ENCODE measurements around the gene GMFB. TPM values are rescaled to one million over a fixed set of nuclear protein-coding genes. Genes with fewer than 3 reads are reported as not detected.

GMFB gene
- polyA plus RNA-seq, 1 donor from 2014 or later: 208 TPM

- no peaks in the 10 kb centered on the region for H3K36me3 ChIP-seq (ENCODE audit: insufficient read depth, low read length)
- H3K4me2 ChIP-seq (ENCODE audit: low read length): no peak overlapping the region
- H3K9me2 ChIP-seq (ENCODE audit: insufficient read depth, low read length): no peaks in the 10 kb centered on the region
- H3K27me3 ChIP-seq (ENCODE audit: insufficient read depth, low read depth, low read length): no peaks in the 10 kb centered on the region
- H3K4me3 ChIP-seq (ENCODE audit: low read length): no peak overlapping the region
- H3K27ac ChIP-seq (ENCODE audit: low read length): no peak overlapping the region
- no peak overlapping the region for H2AFZ ChIP-seq (ENCODE audit: low read depth, low read length)
- TF ChIP-seq EP300 (conservative IDR thresholded peaks at IDR 0.05; ENCODE audit: poor library complexity, severe bottlenecking) (no peak), RAD21 (conservative IDR thresholded peaks at IDR 0.05) (no peak)
- H3K79me2 ChIP-seq (replicated peaks; ENCODE audit: insufficient read depth, low read length): peaks cover 42% of the 10 kb centered on the region
- H3F3A ChIP-seq (ENCODE audit: insufficient read depth, low read length, poor library complexity, severe bottlenecking): no peaks in the 10 kb centered on the region
- no peaks in the 10 kb centered on the region for H3K9me3 ChIP-seq (ENCODE audit: low read length)
- no peaks in the 10 kb centered on the region for H4K20me1 ChIP-seq (ENCODE audit: insufficient read depth)
- no peak overlapping the region for H3K9ac ChIP-seq (ENCODE audit: low read length)
These were observed 5.6 kb downstream of the GMFB start for GRCh38 chr14:54483073-54483745.

DNA sequence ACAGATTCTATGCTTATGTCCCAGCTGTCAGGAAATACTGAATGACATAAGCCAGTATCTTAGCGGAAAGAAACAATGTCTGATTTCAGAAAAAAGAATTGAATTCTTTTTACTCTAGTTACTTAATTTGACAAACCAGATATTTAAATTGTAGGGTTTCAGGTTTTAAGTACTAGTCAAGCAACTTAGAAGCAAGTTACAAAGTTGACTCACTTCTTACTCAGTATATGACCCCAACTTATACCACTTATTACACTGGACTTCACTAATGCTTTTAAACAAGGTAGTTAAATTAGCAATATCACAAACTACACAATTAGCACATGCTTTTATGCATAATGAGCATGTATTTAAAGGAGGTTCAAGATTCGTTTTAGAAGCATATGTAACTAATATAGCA, 7.1 kb downstream of the GMFB start:
- no peak overlapping the region for H3K9ac ChIP-seq (ENCODE audit: low read length)
- no peak overlapping the region for H3K4me2 ChIP-seq (ENCODE audit: low read length)
- H3K9me3 ChIP-seq (ENCODE audit: low read length): no peaks in the 10 kb centered on the region
- no peak overlapping the region for H2AFZ ChIP-seq (ENCODE audit: low read depth, low read length)
- H3K36me3 ChIP-seq (ENCODE audit: insufficient read depth, low read length): no peaks in the 10 kb centered on the region
- H3K4me3 ChIP-seq (ENCODE audit: low read length): no peak overlapping the region
- H3F3A ChIP-seq (ENCODE audit: insufficient read depth, low read length, poor library complexity, severe bottlenecking): no peaks in the 10 kb centered on the region
- H3K79me2 ChIP-seq (replicated peaks; ENCODE audit: insufficient read depth, low read length): peaks cover 31% of the 10 kb centered on the region
- H3K9me2 ChIP-seq (ENCODE audit: insufficient read depth, low read length): no peaks in the 10 kb centered on the region
- H3K27ac ChIP-seq (ENCODE audit: low read length): no peak overlapping the region
- no peaks in the 10 kb centered on the region for H4K20me1 ChIP-seq (ENCODE audit: insufficient read depth)
- TF ChIP-seq TAF1 (IDR thresholded peaks at IDR 0.05; ENCODE audit: low read depth) (no peak), POLR2AphosphoS5 (IDR thresholded peaks at IDR 0.05) (no peak), EZH2 (IDR thresholded peaks at IDR 0.05; ENCODE audit: borderline replicate concordance, insufficient read depth, low read length, poor library complexity, severe bottlenecking) (no peak), MXI1 (conservative IDR thresholded peaks at IDR 0.05; ENCODE audit: poor library complexity, severe bottlenecking) (no peak), EP300 (conservative IDR thresholded peaks at IDR 0.05; ENCODE audit: poor library complexity, severe bottlenecking) (no peak), RAD21 (conservative IDR thresholded peaks at IDR 0.05) (no peak)
- TF ChIP-seq, protein P1, sequence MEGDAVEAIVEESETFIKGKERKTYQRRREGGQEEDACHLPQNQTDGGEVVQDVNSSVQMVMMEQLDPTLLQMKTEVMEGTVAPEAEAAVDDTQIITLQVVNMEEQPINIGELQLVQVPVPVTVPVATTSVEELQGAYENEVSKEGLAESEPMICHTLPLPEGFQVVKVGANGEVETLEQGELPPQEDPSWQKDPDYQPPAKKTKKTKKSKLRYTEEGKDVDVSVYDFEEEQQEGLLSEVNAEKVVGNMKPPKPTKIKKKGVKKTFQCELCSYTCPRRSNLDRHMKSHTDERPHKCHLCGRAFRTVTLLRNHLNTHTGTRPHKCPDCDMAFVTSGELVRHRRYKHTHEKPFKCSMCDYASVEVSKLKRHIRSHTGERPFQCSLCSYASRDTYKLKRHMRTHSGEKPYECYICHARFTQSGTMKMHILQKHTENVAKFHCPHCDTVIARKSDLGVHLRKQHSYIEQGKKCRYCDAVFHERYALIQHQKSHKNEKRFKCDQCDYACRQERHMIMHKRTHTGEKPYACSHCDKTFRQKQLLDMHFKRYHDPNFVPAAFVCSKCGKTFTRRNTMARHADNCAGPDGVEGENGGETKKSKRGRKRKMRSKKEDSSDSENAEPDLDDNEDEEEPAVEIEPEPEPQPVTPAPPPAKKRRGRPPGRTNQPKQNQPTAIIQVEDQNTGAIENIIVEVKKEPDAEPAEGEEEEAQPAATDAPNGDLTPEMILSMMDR (IDR thresholded peaks at IDR 0.05; ENCODE audit: poor library complexity, severe bottlenecking): no peak
- H3K27me3 ChIP-seq (ENCODE audit: insufficient read depth, low read depth, low read length): no peaks in the 10 kb centered on the region

GRCh38 chr14:54480830-54481562, 7.8 kb downstream of the GMFB start:
- no peaks in the 10 kb centered on the region for H3F3A ChIP-seq (ENCODE audit: insufficient read depth, low read length, poor library complexity, severe bottlenecking)
- peaks cover 24% of the 10 kb centered on the region for H3K79me2 ChIP-seq (replicated peaks; ENCODE audit: insufficient read depth, low read length)
- H3K36me3 ChIP-seq (ENCODE audit: insufficient read depth, low read length): no peaks in the 10 kb centered on the region
- no peak overlapping the region for H3K4me2 ChIP-seq (ENCODE audit: low read length)
- H3K27me3 ChIP-seq (ENCODE audit: insufficient read depth, low read depth, low read length): no peaks in the 10 kb centered on the region
- TF ChIP-seq TAF1 (IDR thresholded peaks at IDR 0.05; ENCODE audit: low read depth) (no peak), MXI1 (conservative IDR thresholded peaks at IDR 0.05; ENCODE audit: poor library complexity, severe bottlenecking) (no peak), EP300 (conservative IDR thresholded peaks at IDR 0.05; ENCODE audit: poor library complexity, severe bottlenecking) (no peak), POLR2AphosphoS5 (IDR thresholded peaks at IDR 0.05) (no peak), REST (IDR thresholded peaks at IDR 0.05; ENCODE audit: borderline replicate concordance) (no peak), SMC3 (conservative IDR thresholded peaks at IDR 0.05; ENCODE audit: poor library complexity) (no peak), RAD21 (conservative IDR thresholded peaks at IDR 0.05) (no peak), EZH2 (IDR thresholded peaks at IDR 0.05; ENCODE audit: borderline replicate concordance, insufficient read depth, low read length, poor library complexity, severe bottlenecking) (no peak)
- TF ChIP-seq, protein P1 (IDR thresholded peaks at IDR 0.05; ENCODE audit: poor library complexity, severe bottlenecking): no peak
- no peaks in the 10 kb centered on the region for H4K20me1 ChIP-seq (ENCODE audit: insufficient read depth)
- no peak overlapping the region for H3K9ac ChIP-seq (ENCODE audit: low read length)
- no peaks in the 10 kb centered on the region for H3K9me2 ChIP-seq (ENCODE audit: insufficient read depth, low read length)
- no peak overlapping the region for H3K27ac ChIP-seq (ENCODE audit: low read length)
- H3K4me3 ChIP-seq (ENCODE audit: low read length): no peak overlapping the region
- H2AFZ ChIP-seq (ENCODE audit: low read depth, low read length): no peak overlapping the region
- H3K9me3 ChIP-seq (ENCODE audit: low read length): no peaks in the 10 kb centered on the region

All from neural cell (in vitro differentiated cells).